H9 (cell line): ENCODE data around the gene CLOCK. TPM values are rescaled to one million over a fixed set of nuclear protein-coding genes. Genes with fewer than 3 reads are reported as not detected.

Experiments used
- DNase-seq: peaks from one replicate; pipeline ENCODE4 v3.0.0-alpha.2; 2017
- H2AFZ ChIP-seq: one replicate; pipeline ENCODE4 v1.6.1; 2013; ENCODE audit warnings: mild to moderate bottlenecking, low read length, control low read depth, moderate library complexity
- H2AK5ac ChIP-seq: 2 replicates; pipeline ENCODE4 v1.6.1; 2013; ENCODE audit warnings: low read length, control low read depth, mixed read lengths; ENCODE audit not compliant: insufficient read length
- H2BK120ac ChIP-seq: one replicate; pipeline ENCODE4 v1.6.1; 2013; ENCODE audit warnings: low read depth, mild to moderate bottlenecking, low read length, control low read depth, inconsistent platforms; ENCODE audit not compliant: poor library complexity, severe bottlenecking
- H2BK12ac ChIP-seq: 2 replicates; pipeline ENCODE4 v1.6.1; 2013; ENCODE audit warnings: low read length, control low read depth, mixed read lengths, low read depth; ENCODE audit not compliant: insufficient read length
- H2BK15ac ChIP-seq: 2 replicates; pipeline ENCODE4 v1.6.1; 2013; ENCODE audit warnings: low read depth, low read length, control low read depth
- H2BK20ac ChIP-seq: one replicate; pipeline ENCODE4 v1.6.1; 2013; ENCODE audit warnings: low read depth, mild to moderate bottlenecking, low read length, control low read depth, inconsistent platforms; ENCODE audit not compliant: poor library complexity, severe bottlenecking
- H2BK5ac ChIP-seq: 2 replicates; pipeline ENCODE4 v1.6.1; 2013; ENCODE audit warnings: low read length, control low read depth, mixed read lengths; ENCODE audit not compliant: insufficient read length
- H3K14ac ChIP-seq: 2 replicates; pipeline ENCODE4 v1.6.1; 2013; ENCODE audit warnings: low read length, control low read depth; ENCODE audit not compliant: insufficient read depth
- H3K18ac ChIP-seq: 2 replicates; pipeline ENCODE4 v1.6.1; 2013; ENCODE audit warnings: low read depth, mild to moderate bottlenecking, mixed read lengths, low read length, control low read depth; ENCODE audit not compliant: insufficient read length
- H3K23ac ChIP-seq: 2 replicates; pipeline ENCODE4 v1.6.1; 2013; ENCODE audit warnings: low read length, control low read depth, mixed read lengths, low read depth; ENCODE audit not compliant: insufficient read length
- H3K23me2 ChIP-seq: 2 replicates; pipeline ENCODE4 v1.6.1; 2013; ENCODE audit warnings: low read depth, mild to moderate bottlenecking, mixed read lengths, low read length, control low read depth; ENCODE audit not compliant: insufficient read length, poor library complexity, severe bottlenecking
- H3K27ac ChIP-seq: 2 replicates; pipeline ENCODE4 v1.5.1; 2013; ENCODE audit warnings: low read length, control low read depth, mixed read lengths, low read depth; ENCODE audit not compliant: insufficient read length
- H3K27me3 ChIP-seq: 2 replicates; pipeline ENCODE4 v1.6.1; 2013; ENCODE audit warnings: low read length, control low read depth, inconsistent platforms; ENCODE audit not compliant: insufficient read depth
- H3K4ac ChIP-seq: 2 replicates; pipeline ENCODE4 v1.6.1; 2013; ENCODE audit warnings: low read depth, mild to moderate bottlenecking, control low read depth, inconsistent platforms, low read length, moderate library complexity
- H3K4me1 ChIP-seq: 2 replicates; pipeline ENCODE4 v1.6.1; 2013; ENCODE audit warnings: low read length, control low read depth, inconsistent platforms; ENCODE audit not compliant: insufficient read depth
- H3K4me2 ChIP-seq: 2 replicates; pipeline ENCODE4 v1.6.1; 2013; ENCODE audit warnings: low read length, control low read depth, mixed read lengths; ENCODE audit not compliant: insufficient read length, insufficient read depth
- H3K56ac ChIP-seq: 2 replicates; pipeline ENCODE4 v1.6.1; 2013; ENCODE audit warnings: low read depth, mild to moderate bottlenecking, mixed read lengths, low read length, control low read depth; ENCODE audit not compliant: insufficient read length
- H3K79me1 ChIP-seq: 2 replicates; pipeline ENCODE4 v1.6.1; 2013; ENCODE audit warnings: low read depth, mild to moderate bottlenecking, moderate library complexity, low read length, control low read depth, inconsistent platforms; ENCODE audit not compliant: insufficient read depth, poor library complexity, severe bottlenecking
- H3K79me2 ChIP-seq: 2 replicates; pipeline ENCODE4 v1.6.1; 2013; ENCODE audit warnings: low read length, control low read depth, inconsistent platforms; ENCODE audit not compliant: insufficient read depth
- H3K9ac ChIP-seq: 2 replicates; pipeline ENCODE4 v1.6.1; 2013; ENCODE audit warnings: low read length, control low read depth, mixed read lengths; ENCODE audit not compliant: insufficient read length; ENCODE audit errors: extremely low read depth
- H3K9me3 ChIP-seq: one replicate; pipeline ENCODE4 v1.6.1; 2013; ENCODE audit warnings: low read depth, low read length, inconsistent platforms; ENCODE audit not compliant: control insufficient read depth
- H3T11ph ChIP-seq: one replicate; pipeline ENCODE4 v1.6.1; 2013; ENCODE audit warnings: mild to moderate bottlenecking, low read length, control low read depth, inconsistent platforms
- H4K20me1 ChIP-seq: one replicate; pipeline ENCODE4 v1.6.1; 2013; ENCODE audit not compliant: control insufficient read depth, insufficient read length, insufficient read depth
- H4K5ac ChIP-seq: 2 replicates; pipeline ENCODE4 v1.6.1; 2013; ENCODE audit warnings: low read depth, mild to moderate bottlenecking, mixed read lengths, low read length, control low read depth; ENCODE audit not compliant: insufficient read length
- H4K8ac ChIP-seq: replicated peaks from 2 replicates; pipeline ENCODE4 v1.6.1; 2013; ENCODE audit warnings: low read length, control low read depth, mixed read lengths, low read depth; ENCODE audit not compliant: insufficient read length
- H4K91ac ChIP-seq: 2 replicates; pipeline ENCODE4 v1.6.1; 2013; ENCODE audit warnings: low read depth, mild to moderate bottlenecking, moderate library complexity, mixed read lengths, low read length, control low read depth; ENCODE audit not compliant: insufficient read length
- H3K27ac Mint-ChIP-seq, 3 experiments: 2 replicates in 2 of 3; 3 replicates in 1 of 3; pipeline ENCODE4 v1.8.0; 2020 to 2021; ENCODE audit warnings: mixed read lengths in 3 of 3, mild to moderate bottlenecking in 1 of 3, moderate library complexity in 1 of 3
- H3K27me3 Mint-ChIP-seq: 2 replicates; pipeline ENCODE4 v1.8.0; 2021; ENCODE audit warnings: low read depth, mild to moderate bottlenecking, moderate library complexity, mixed read lengths
- H3K36me3 Mint-ChIP-seq, 3 experiments: 2 replicates in 2 of 3; 3 replicates in 1 of 3; pipeline ENCODE4 v1.8.0; 2020 to 2021; ENCODE audit warnings: low read depth in 3 of 3, mixed read lengths in 3 of 3; ENCODE audit not compliant: insufficient read depth in 1 of 3
- H3K4me1 Mint-ChIP-seq, 2 experiments: 2 replicates each; pipeline ENCODE4 v1.8.0; 2020; ENCODE audit warnings: mixed read lengths in 2 of 2
- H3K4me3 Mint-ChIP-seq, 2 experiments: 2 replicates in 1 of 2; 3 replicates in 1 of 2; pipeline ENCODE4 v1.8.0; 2020 to 2021; ENCODE audit warnings: mild to moderate bottlenecking in 2 of 2, mixed read lengths in 2 of 2, moderate library complexity in 1 of 2
- H3K9me3 Mint-ChIP-seq, 2 experiments: 2 replicates in 1 of 2; 3 replicates in 1 of 2; pipeline ENCODE4 v1.8.0; 2020; ENCODE audit warnings: mild to moderate bottlenecking in 2 of 2, mixed read lengths in 2 of 2, moderate library complexity in 1 of 2
- WGBS: extraction: QIAGEN DNeasy Blood & Tissue Kit; methylation state at CpG from one replicate; pipeline ENCODE4 v1.1.7; 2013; ENCODE audit warnings: missing lambda C conversion rate, low lambda C conversion rate, mixed read lengths; ENCODE audit not compliant: insufficient read length; ENCODE audit errors: extremely low coverage; 5-methylcytosine and 5-hydroxymethylcytosine counted together
- total RNA-seq: library from RNA; stranded (reverse); gene quantifications from 2 replicates; pipeline ENCODE4 v1.2.1, GENCODE V29; 2021
- TF ChIP-seq, protein P1 (sequence below): fragments of 200-600 bp; sonication (generic); conservative IDR thresholded peaks from 3 replicates; pipeline ENCODE4 v1.8.0; 2021; ENCODE audit warnings: antibody characterized with exemption, mild to moderate bottlenecking

The CLOCK gene
- total RNA-seq, 1 experiment from 2014 or later, result 16.2 TPM

DNA sequence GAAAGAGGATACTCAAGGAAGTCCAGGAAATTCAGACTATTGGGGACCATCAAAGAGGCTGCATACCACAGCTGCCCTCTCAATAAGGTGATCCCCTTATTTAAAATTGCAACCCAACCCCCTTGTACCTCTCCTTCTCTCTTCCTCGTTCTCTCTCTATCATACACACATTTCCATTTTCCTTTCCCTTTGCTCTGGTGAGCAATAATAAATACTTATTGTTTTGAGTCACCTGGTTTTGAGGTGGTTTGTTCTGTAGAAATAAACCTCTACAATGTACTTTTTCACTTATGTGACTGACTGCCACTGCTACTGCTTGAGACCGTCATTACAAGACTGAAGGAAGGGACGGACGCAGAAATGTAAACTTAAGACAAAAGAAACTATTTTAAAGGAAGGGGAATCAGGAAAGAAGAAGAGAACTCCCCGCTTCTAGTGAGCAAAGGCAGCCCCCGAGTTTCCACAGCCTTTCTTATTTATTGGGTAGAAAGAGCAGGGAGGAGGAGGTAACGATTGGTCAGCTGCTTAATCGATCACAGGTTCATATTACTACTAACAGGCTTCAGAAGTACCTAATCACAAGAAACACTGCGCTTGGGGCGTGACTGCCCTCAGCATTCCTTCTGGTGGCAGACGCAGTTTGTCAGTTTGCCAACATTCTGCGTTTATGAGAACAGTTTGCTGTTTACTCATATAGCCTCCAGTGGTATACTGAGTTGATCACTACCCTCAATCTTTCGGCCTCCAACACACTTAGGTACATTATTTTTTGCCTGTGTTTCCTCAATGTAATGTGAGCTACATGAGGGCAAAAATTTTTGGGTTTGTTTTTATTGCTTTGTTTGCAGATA, 167.9 kb downstream of the CLOCK start:
- no peak overlapping the region for H3T11ph ChIP-seq
- WGBS, result 100% methylated on average over 1 of the region's 13 CpGs
- H2AFZ ChIP-seq, result no peak overlapping the region
- no peak overlapping the region for H4K91ac ChIP-seq
- Mint-ChIP-seq H3K27ac (no peak overlapping the region; a peak in 1 of 7 replicates), H3K36me3 (no peaks in the 10 kb centered on the region; a peak in 1 of 7 replicates), H3K9me3 (no peaks in the 10 kb centered on the region; a peak in 1 of 5 replicates), H3K27me3 (no peaks in the 10 kb centered on the region), H3K4me1 (no peaks in the 10 kb centered on the region), H3K4me3 (no peak overlapping the region)
- no peak overlapping the region for H2BK120ac ChIP-seq
- no peak overlapping the region for H3K4me2 ChIP-seq
- no peak for DNase-seq
- H3K23ac ChIP-seq, result no peak overlapping the region
- H3K4ac ChIP-seq, result no peak overlapping the region
- H3K18ac ChIP-seq, result no peak overlapping the region
- TF ChIP-seq, protein P1, sequence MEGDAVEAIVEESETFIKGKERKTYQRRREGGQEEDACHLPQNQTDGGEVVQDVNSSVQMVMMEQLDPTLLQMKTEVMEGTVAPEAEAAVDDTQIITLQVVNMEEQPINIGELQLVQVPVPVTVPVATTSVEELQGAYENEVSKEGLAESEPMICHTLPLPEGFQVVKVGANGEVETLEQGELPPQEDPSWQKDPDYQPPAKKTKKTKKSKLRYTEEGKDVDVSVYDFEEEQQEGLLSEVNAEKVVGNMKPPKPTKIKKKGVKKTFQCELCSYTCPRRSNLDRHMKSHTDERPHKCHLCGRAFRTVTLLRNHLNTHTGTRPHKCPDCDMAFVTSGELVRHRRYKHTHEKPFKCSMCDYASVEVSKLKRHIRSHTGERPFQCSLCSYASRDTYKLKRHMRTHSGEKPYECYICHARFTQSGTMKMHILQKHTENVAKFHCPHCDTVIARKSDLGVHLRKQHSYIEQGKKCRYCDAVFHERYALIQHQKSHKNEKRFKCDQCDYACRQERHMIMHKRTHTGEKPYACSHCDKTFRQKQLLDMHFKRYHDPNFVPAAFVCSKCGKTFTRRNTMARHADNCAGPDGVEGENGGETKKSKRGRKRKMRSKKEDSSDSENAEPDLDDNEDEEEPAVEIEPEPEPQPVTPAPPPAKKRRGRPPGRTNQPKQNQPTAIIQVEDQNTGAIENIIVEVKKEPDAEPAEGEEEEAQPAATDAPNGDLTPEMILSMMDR, result no peak
- no peak overlapping the region for H4K5ac ChIP-seq
- H3K79me1 ChIP-seq, result no peaks in the 10 kb centered on the region
- no peak overlapping the region for H3K9ac ChIP-seq
- no peak overlapping the region for H2BK5ac ChIP-seq
- H2BK15ac ChIP-seq, result no peak overlapping the region
- no peaks in the 10 kb centered on the region for H4K20me1 ChIP-seq
- no peaks in the 10 kb centered on the region for H3K9me3 ChIP-seq
- H2BK20ac ChIP-seq, result no peak overlapping the region
- H3K14ac ChIP-seq, result no peak overlapping the region
- no peak overlapping the region for H2AK5ac ChIP-seq
- no peak overlapping the region for H4K8ac ChIP-seq
- no peak overlapping the region for H3K27ac ChIP-seq
- H2BK12ac ChIP-seq, result no peak overlapping the region
- H3K4me1 ChIP-seq, result no peaks in the 10 kb centered on the region
- H3K79me2 ChIP-seq, result no peaks in the 10 kb centered on the region
- H3K56ac ChIP-seq, result no peak overlapping the region
- no peaks in the 10 kb centered on the region for H3K23me2 ChIP-seq
- H3K27me3 ChIP-seq, result no peaks in the 10 kb centered on the region

Other genes with a start within 250 kb of the CLOCK start
- gene SRD5A3, start 200.7 kb downstream of the CLOCK start, total RNA-seq, result 31.9 and 35.0 TPM in 2 replicates
- 85.9 and 87.2 TPM in 2 replicates for gene TMEM165, start 151.0 kb downstream of the CLOCK start, total RNA-seq
- gene PDCL2, start 45.3 kb upstream of the CLOCK start, total RNA-seq, result not detected in 2 replicates
- 9.8 and 12.9 TPM in 2 replicates for gene NMU, start 89.4 kb upstream of the CLOCK start, total RNA-seq